GM12865 (cell line): ENCODE measurements around the gene CYLC1.

ENCODE experiments used
- DNase-seq: peaks from one replicate; pipeline ENCODE4 v3.0.0; 2010; ENCODE audit warnings: low read depth
- H3K4me3 ChIP-seq: 2 replicates; pipeline ENCODE4 v1.5.1; 2011; ENCODE audit warnings: mild to moderate bottlenecking, low read depth, low read length, control low read depth
- CTCF ChIP-seq: IDR thresholded peaks from 2 replicates; pipeline ENCODE4 v1.5.1; 2011; ENCODE audit warnings: low read length, control low read depth, low read depth, inconsistent platforms; ENCODE audit not compliant: insufficient read depth; ENCODE audit errors: missing control alignments

Gene CYLC1

GRCh38 chrX:83860846-83861245 is at the start of gene CYLC1:
CYLC1 (plus strand) TSS chrX:83861146; CDS start chrX:83861183, 37 bp downstream.
- no peak for DNase-seq
- no peak within 1 kb of the TSS for H3K4me3 ChIP-seq
- no peak for TF ChIP-seq CTCF

DNA sequence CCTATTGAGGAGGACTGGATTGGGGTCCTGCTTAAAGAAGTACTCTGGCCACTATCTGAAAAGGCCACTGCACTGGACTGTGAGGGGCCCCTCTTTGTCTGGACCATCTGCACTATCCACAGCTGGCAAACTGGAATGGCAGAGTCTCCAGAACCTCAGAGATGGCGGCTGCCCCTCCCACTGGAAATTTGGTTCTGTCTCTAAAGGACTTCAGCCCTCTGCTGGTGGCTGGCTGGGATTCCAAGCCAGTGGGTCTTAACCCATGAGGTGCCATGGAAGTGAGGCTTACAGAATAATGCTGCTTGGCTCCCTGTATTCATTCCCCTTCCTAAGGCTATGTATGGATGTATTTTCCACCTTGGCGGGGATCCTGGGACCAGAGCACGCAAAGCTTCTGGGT is 41.6 kb upstream of the CYLC1 start:
- H3K4me3 ChIP-seq = no peak overlapping the region
- DNase-seq = no peak
- TF ChIP-seq CTCF = no peak

- TF ChIP-seq CTCF = no peak
- no peak overlapping the region for H3K4me3 ChIP-seq
- DNase-seq = no peak
These were observed 31.1 kb upstream of the CYLC1 start for GRCh38 chrX:83829874-83830273.

DNA sequence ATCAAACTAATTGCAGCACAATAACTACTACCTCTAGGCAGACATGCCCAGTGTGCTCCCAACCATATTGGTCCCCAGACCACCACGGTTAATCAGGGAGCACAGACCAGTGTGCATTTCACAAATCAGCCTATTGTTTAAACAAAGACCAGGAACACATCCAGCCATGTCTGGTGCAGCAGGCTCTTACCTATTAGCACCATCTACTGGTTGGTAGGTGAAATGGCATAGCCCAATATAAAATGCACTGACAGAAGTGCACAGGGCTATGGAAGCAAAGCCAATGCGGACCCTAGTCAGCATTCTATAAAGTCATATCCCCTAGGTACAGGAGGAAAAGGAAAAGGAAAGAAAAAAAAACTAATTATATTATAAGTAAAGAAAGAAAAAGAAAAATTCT is 15.5 kb upstream of the CYLC1 start:
- peak; percentile 18 for DNase-seq
- peak; percentile 51 for TF ChIP-seq CTCF

DNA sequence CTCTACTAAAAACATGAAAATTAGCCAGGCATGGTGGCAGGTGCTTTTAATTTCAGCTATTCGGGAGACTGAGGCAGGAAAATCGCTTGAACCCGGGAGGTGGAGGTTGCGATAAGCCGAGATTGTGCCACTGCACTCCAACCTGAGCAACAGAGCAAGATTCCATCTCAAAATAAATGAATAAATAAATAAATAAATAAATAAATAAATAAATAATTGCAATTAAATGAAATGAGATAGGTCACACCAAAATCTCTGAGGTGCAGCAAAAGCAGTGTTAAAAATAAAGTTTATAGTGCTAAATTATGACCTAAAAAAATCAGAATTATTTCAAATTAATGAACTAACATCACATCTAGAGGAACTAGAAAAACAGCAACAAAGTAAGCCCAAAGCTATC is 13.6 kb upstream of the CYLC1 start:
- DNase-seq = no peak
- no peak overlapping the region for H3K4me3 ChIP-seq
- TF ChIP-seq CTCF = no peak

More for the DNA sequence above, 15.5 kb upstream of the CYLC1 start:
- no peak overlapping the region for H3K4me3 ChIP-seq

GRCh38 chrX:83888585-83888984 is 27.6 kb downstream of the CYLC1 start:
- DNase-seq = no peak
- H3K4me3 ChIP-seq = no peak overlapping the region
- TF ChIP-seq CTCF = no peak

GRCh38 chrX:83892433-83892832 is 31.5 kb downstream of the CYLC1 start:
- no peak for DNase-seq
- no peak for TF ChIP-seq CTCF
- H3K4me3 ChIP-seq = no peak overlapping the region
